Colonic mucosa (tissue), 4 donors: ENCODE data around the gene CD22. TPM values are rescaled to one million over a fixed set of nuclear protein-coding genes. Genes with fewer than 3 reads are reported as not detected.

Experiments
- DNase-seq: peaks from one replicate; pipeline ENCODE4 v3.0.0-alpha.2; 2020
- H3K27ac ChIP-seq: fragments of 200-600 bp; one replicate; pipeline ENCODE4 v1.8.0; 2021
- H3K27me3 ChIP-seq: fragments of 200-600 bp; one replicate; pipeline ENCODE4 v1.8.0; 2021
- H3K36me3 ChIP-seq: fragments of 200-600 bp; one replicate; pipeline ENCODE4 v1.8.0; 2021
- H3K4me1 ChIP-seq: fragments of 200-600 bp; one replicate; pipeline ENCODE4 v1.8.0; 2021; ENCODE audit warnings: mild to moderate bottlenecking
- H3K4me3 ChIP-seq: fragments of 200-600 bp; one replicate; pipeline ENCODE4 v1.8.0; 2021
- H3K9ac ChIP-seq, 2 donors: one replicate each; pipeline ENCODE4 v1.7.0; 2013; ENCODE audit warnings: control low read depth in 2 of 2, low read depth in 2 of 2, low read length in 2 of 2
- H3K9me3 ChIP-seq: fragments of 200-600 bp; one replicate; pipeline ENCODE4 v1.8.0; 2021
- CTCF ChIP-seq: fragments of 200-600 bp; IDR thresholded peaks from one replicate; pipeline ENCODE4 v1.8.0; 2022; ENCODE audit warnings: antibody characterized with exemption, mild to moderate bottlenecking
- intact Hi-C: fragments of 100-400 bp; cut with DNase I; formaldehyde crosslinking; loops from one replicate; pipeline ENCODE4 v1.14.1; 2022
- total RNA-seq, 2 donors: library from RNA; stranded (reverse); fragmentation: NEBNext Ultra II Directional in 1 of 2; extraction: Animal tissue kit (Norgen Biotek cat#: 25700) in 1 of 2; gene quantifications; one replicate each; pipeline ENCODE4 v1.2.1, GENCODE V29; 2021
- donor health status: healthy.
- donor health status: DM: no; HTN: no; CAD: no.
- donor health status: DM: no; HTN: no; CAD: no.

CD22 gene
- total RNA-seq, 2 donors from 2014 or later = 1.6 to 3.0 TPM

GRCh38 chr19:35297515-35297848, 31.5 kb upstream of the CD22 start:
- DNase-seq = no peak
- Histone ChIP-seq H3K4me1 (no peaks in the 10 kb centered on the region), H3K27ac (no peak overlapping the region), H3K4me3 (no peak overlapping the region), H3K27me3 (no peaks in the 10 kb centered on the region), H3K36me3 (no peaks in the 10 kb centered on the region), H3K9me3 (no peaks in the 10 kb centered on the region), H3K9ac (no peak overlapping the region)
- no peak for TF ChIP-seq CTCF
- intact Hi-C loops = no loop called here

GRCh38 chr19:35297922-35298321, 31.1 kb upstream of the CD22 start:
- intact Hi-C loops = no loop called here
- H3K27me3 ChIP-seq = no peaks in the 10 kb centered on the region
- no peak overlapping the region for H3K9ac ChIP-seq
- no peaks in the 10 kb centered on the region for H3K4me1 ChIP-seq
- DNase-seq = no peak
- no peaks in the 10 kb centered on the region for H3K9me3 ChIP-seq
- no peak overlapping the region for H3K27ac ChIP-seq
- no peak for TF ChIP-seq CTCF
- H3K4me3 ChIP-seq = no peak overlapping the region
- H3K36me3 ChIP-seq = no peaks in the 10 kb centered on the region

GRCh38 chr19:35298561-35298972, 30.4 kb upstream of the CD22 start:
- intact Hi-C loops = no loop called here
- TF ChIP-seq CTCF = no peak
- Histone ChIP-seq H3K9me3 (no peaks in the 10 kb centered on the region), H3K36me3 (no peaks in the 10 kb centered on the region), H3K4me3 (no peak overlapping the region), H3K4me1 (no peaks in the 10 kb centered on the region), H3K9ac (no peak overlapping the region), H3K27me3 (no peaks in the 10 kb centered on the region), H3K27ac (no peak overlapping the region)
- no peak for DNase-seq

- no peak overlapping the region for H3K9ac ChIP-seq
Observed at GRCh38 chr19:35299523-35300338, 29.3 kb upstream of the CD22 start.

GRCh38 chr19:35300339-35300649, 28.7 kb upstream of the CD22 start:
- Histone ChIP-seq H3K27me3 (no peaks in the 10 kb centered on the region), H3K9me3 (no peaks in the 10 kb centered on the region), H3K36me3 (no peaks in the 10 kb centered on the region), H3K27ac (no peak overlapping the region), H3K9ac (no peak overlapping the region), H3K4me3 (no peak overlapping the region), H3K4me1 (no peaks in the 10 kb centered on the region)
- no peak for TF ChIP-seq CTCF
- DNase-seq = no peak
- intact Hi-C loops = no loop called here

More at GRCh38 chr19:35299523-35300338, 29.3 kb upstream of the CD22 start:
- no peaks in the 10 kb centered on the region for H3K36me3 ChIP-seq
- no peaks in the 10 kb centered on the region for H3K27me3 ChIP-seq
- H3K27ac ChIP-seq = no peak overlapping the region
- no peaks in the 10 kb centered on the region for H3K4me1 ChIP-seq
- intact Hi-C loops = no loop called here
- no peaks in the 10 kb centered on the region for H3K9me3 ChIP-seq
- no peak overlapping the region for H3K4me3 ChIP-seq
- no peak for DNase-seq
- TF ChIP-seq CTCF = no peak
